GM19239 (cell line): ENCODE measurements around the gene ADAMTS14.
A peak's percentile ranks its signal among the peaks of the same experiment; 100 is the strongest.
"Not testable (repeated sequence)": the region's sequence is repeated elsewhere in the genome, so short reads cannot be mapped to it uniquely, and the experiment has no call there.

ENCODE experiments used
- DNase-seq: peaks from one replicate; pipeline ENCODE4 v3.0.0; 2011; ENCODE audit warnings: low spot score; ENCODE audit not compliant: insufficient read length
- FAIRE-seq: peaks from 2 replicates; lab custom pipeline; 2011; peaks lifted over from hg19 to GRCh38; lab: Jason Lieb, UNC

Gene ADAMTS14

DNA sequence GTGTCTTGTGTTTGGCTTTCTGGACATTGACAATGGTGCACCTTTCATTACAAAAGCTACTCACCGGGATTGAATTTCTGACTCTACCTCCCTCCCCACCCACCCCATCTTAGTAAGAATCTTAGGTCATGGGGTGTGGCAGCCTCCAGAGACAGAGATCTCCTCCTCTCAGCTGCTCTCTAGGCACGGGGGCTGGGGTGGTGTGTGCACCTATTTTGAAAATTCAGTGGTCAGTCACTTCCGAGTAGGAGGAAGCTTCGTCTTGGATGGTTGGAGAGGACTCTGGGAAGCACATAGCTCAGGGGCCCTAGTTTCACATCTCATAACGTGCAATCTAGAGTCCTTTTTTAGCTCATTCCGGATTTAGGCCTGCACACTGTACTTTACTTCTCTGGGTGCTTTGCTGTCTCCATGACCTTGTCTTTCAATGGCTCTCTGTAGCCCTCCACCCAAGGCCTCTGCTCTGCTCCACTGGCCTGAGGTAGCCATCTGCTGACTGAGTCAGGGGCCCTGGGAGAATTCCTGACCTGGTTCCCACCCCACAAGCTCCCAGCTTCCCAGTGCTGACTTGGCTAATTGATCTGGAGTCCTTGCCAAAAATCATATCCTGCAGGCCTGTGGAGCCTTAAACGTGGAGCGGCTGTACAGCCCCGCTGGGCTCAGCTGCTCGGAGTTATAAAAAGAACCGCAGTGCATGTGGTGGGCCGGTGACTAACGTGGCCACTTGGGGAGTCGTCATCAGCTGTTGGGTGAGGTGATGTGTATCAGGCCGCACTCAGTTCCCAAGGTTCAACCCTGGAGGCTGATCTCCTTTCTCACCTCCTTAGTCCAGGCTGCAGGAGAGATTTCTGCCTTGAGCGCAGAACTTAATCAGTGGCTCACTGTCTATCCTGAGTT is 19.3 kb upstream of the ADAMTS14 start:
- no peak for FAIRE-seq

DNA sequence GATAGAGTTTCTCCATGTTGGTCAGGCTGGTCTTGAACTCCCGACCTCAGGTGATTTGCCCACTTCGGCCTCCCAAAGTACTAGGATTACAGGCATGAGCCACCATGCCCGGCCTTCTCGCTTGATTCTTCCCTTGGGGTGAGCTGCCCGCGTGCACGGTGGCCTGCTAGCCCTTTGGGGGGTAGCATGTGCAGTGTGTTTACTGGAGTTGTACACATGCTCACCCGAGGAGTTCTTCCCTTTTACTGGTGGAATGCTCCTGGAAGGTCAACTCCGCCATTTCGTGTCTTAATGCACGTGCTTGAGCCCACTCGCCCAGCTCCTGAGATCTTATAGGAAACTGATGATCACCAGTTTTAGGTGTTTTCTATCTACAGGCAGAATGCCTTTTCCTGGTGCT is 17.0 kb upstream of the ADAMTS14 start:
- FAIRE-seq, result no peak
- no peak for DNase-seq

More for the DNA sequence above, 19.3 kb upstream of the ADAMTS14 start:
- no peak for DNase-seq

DNA sequence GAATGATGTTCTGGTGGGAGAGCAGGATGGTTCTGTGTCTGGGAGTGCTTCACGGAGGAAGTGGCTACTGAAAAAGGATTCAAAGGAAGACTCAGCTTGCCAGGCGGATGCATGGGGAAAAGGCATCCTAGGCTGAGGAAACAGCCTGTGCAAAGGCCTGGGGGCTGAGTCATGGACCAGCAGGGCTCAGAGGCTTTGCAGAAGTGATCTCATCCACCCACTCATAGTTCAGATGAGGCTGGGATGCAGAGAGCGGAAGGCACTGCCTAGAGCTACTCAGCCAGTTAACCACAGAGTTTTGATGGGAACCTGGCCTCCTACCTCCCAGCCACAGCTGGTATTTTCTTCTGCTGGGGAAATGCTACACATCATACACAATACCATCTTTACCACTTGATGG is 15.8 kb upstream of the ADAMTS14 start:
- FAIRE-seq, result peak; percentile 23
- no peak for DNase-seq

- no peak for FAIRE-seq
- DNase-seq, result no peak
These were observed 15.3 kb upstream of the ADAMTS14 start for GRCh38 chr10:70657041-70657440.

- no peak for DNase-seq
These were observed 13.6 kb upstream of the ADAMTS14 start for GRCh38 chr10:70658582-70659136.

DNA sequence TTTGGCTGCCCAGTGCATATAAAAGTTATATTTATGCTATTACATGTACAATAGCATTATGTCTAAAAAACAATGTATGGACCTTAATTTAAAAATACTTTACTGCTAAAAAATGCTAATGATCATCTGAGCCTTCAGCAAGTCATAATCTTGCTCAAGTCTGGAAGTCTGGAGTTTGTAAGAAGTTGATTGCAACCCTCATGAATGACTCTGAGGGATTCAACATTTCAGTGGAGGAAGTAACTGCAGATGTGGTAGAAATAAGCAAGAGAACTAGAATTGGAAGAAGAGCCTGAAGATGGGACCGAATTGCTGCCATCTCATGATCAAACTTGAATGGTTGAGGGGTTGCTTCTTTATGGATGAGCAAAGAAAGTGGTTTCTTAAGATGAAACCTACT is 13.0 kb upstream of the ADAMTS14 start:
- DNase-seq (no peak), FAIRE-seq (no peak)

More at GRCh38 chr10:70658582-70659136, 13.6 kb upstream of the ADAMTS14 start:
- no peak for FAIRE-seq

GRCh38 chr10:70660722-70661121 is 11.6 kb upstream of the ADAMTS14 start:
- FAIRE-seq (no peak), DNase-seq (no peak)

- no peak for FAIRE-seq
These were observed 10.5 kb upstream of the ADAMTS14 start for GRCh38 chr10:70661623-70662361.

DNA sequence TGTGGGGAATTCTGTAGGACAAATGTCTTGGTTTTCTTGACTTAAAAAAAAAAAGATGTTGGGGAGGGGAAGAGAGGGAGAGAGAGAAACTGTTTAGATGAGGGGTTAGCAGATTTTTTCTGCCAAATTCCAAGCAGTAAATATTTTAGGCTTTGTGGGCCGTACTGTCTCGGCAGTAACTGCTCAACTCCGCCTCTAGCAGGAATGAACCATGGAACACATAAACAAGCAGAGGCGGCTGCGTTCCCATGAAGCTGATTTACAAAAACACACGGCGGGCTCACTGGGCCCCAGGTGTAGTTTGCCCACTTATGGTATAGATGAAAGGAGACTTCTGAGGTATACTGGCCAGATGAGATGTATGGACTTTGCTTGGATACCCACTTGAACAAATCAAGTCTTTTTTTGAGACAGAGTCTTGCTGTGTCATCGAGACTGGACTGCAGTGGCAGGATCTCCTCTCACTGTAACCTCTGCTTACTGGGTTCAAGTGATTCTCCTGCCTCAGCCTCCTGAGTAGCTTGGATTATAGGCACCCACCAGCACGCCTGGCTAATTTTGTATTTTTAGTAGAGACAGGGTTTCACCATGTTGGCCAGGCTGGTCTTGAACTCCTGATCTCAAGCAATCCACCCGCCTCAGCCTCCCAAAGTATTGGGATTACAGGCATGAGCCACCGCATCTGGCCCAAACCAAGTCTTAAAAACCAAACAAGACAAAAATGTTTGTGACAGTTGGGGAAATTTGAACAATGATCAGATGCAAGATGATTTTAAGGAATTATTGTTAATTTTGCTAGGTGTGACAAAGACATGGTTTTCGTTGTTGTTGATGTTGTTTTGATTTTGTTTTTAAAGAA is 9.7 kb upstream of the ADAMTS14 start:
- DNase-seq, result no peak
- FAIRE-seq, result no peak

More at GRCh38 chr10:70661623-70662361, 10.5 kb upstream of the ADAMTS14 start:
- DNase-seq, result no peak

DNA sequence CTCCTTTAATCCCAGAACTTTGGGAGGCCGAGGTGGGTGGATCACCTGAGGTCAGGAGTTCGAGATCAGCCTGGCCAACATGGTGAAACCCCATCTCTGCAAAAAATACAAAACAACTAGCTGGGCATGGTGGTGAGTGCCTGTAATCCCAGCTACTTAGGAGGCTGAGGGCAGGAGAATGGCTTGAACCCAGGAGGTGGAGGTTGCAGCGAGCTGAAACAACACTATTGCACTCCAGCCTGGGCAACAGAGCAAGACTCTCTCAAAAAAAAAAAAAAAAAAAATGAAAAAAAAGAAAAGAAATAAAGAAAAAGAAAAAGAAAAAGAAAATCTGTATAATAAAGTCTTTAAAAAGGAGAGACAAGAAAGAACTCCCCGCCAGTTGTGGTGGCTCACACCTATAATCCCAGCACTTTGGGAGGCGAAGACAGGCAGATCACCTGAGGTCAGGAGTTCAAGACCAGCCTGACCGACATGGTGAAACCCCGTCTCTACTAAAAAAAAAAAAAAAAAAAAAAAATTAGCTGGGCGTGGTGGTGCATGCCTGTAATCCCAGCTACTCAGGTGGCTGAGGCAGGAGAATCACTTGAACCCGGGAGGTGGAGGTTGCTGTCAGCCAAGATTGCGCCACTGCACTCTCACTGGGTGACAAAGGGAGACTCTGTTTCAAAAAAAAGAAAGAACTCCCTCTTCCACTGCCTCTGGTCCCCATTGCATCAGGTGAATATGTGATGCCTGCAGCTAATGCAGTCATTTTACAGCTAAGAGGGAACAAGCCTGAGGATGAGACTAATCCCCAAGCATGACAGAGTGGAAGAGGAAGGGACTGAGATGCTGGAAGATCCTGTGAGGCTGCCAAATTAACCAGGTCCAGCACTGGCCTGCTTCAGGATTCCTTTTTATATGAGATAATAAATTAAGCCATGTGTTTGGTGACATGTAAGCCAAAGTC is 8.6 kb upstream of the ADAMTS14 start:
- not testable (repeated sequence) for DNase-seq, FAIRE-seq

- FAIRE-seq (no peak), DNase-seq (no peak)
These were observed 7.6 kb upstream of the ADAMTS14 start for GRCh38 chr10:70664702-70665195.

- FAIRE-seq (no peak), DNase-seq (no peak)
These were observed 5.1 kb upstream of the ADAMTS14 start for GRCh38 chr10:70666960-70667798.

DNA sequence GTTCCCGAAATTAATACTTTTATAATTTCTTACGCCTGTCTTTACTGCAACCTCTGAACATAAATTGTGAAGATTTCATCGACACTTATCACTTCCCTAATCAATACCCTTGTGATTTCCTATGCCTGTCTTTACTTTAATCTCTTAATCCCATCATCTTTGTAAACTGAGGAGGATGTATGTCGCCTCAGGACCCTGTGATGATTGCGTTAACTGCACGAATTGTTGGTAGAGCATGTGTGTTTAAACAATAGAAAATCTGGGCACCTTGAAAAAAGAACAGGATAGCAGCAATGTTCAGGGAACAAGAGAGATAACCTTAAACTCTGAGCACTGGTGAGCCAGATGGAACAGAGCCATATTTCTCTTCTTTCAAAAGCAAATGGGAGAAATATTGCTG is 4.5 kb upstream of the ADAMTS14 start:
- not testable (repeated sequence) for DNase-seq, FAIRE-seq

- FAIRE-seq (no peak), DNase-seq (no peak)
These were observed 3.8 kb upstream of the ADAMTS14 start for GRCh38 chr10:70668454-70668970.

DNA sequence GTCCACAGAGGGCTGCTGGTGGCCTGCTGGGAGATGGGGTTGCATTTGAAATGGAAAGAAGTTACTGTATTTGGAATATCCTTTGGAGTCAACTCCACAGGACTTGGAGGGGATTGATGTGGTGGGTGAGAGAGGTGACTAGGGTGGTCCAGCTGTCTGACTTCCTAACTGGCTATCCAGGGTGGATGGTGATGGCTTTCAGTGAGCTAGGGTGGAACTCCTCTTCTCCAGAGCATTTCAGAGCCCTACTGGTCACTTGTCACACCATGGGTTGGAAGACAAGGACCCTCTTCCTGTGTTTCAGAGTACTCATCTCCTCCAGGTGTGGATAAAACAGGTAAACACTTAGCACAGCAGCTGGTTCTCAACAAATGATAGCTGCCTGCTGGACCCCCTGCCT is 3.3 kb upstream of the ADAMTS14 start:
- no peak for FAIRE-seq
- no peak for DNase-seq

GRCh38 chr10:70669732-70670317 is 2.5 kb upstream of the ADAMTS14 start:
- DNase-seq (no peak), FAIRE-seq (no peak)

GRCh38 chr10:70671619-70672164 is 614 bp upstream of the ADAMTS14 start:
- FAIRE-seq (no peak), DNase-seq (no peak)
